Dermis lymphatic vessel endothelial cell (primary cell): ENCODE measurements around the gene DEAF1. TPM values are rescaled to one million over a fixed set of nuclear protein-coding genes. Genes with fewer than 3 reads are reported as not detected.

Experiments used
- total RNA-seq: library from RNA; depleted of rRNA; stranded (reverse); fragments of >200 nt; gene quantifications from 2 replicates; pipeline ENCODE4 v1.2.1, GENCODE V29; 2014

The DEAF1 gene
- total RNA-seq, result 27.5 and 34.3 TPM in 2 replicates

GRCh38 chr11:694563-695287 is at the start of gene DEAF1:
Gene DEAF1 (minus strand): TSS chr11:695222. CDS start chr11:695047, 175 bp downstream.

GRCh38 chr11:705646-706438 is 10.8 kb upstream of the DEAF1 start, which contains the start of gene EPS8L2:
Gene EPS8L2 (plus strand): TSS chr11:706231. CDS start chr11:709408, 3,177 bp downstream.

GRCh38 chr11:695538-696248 is 671 bp upstream of the DEAF1 start, which contains the start of gene TMEM80:
Gene TMEM80 (plus strand): TSS chr11:695816. CDS start chr11:695828, 12 bp downstream.

GRCh38 chr11:636511-637332 is 58.3 kb downstream of the DEAF1 start, which contains the start of gene DRD4:
Gene DRD4 (plus strand): TSS chr11:637269. CDS start chr11:637305, 36 bp downstream.

DNA sequence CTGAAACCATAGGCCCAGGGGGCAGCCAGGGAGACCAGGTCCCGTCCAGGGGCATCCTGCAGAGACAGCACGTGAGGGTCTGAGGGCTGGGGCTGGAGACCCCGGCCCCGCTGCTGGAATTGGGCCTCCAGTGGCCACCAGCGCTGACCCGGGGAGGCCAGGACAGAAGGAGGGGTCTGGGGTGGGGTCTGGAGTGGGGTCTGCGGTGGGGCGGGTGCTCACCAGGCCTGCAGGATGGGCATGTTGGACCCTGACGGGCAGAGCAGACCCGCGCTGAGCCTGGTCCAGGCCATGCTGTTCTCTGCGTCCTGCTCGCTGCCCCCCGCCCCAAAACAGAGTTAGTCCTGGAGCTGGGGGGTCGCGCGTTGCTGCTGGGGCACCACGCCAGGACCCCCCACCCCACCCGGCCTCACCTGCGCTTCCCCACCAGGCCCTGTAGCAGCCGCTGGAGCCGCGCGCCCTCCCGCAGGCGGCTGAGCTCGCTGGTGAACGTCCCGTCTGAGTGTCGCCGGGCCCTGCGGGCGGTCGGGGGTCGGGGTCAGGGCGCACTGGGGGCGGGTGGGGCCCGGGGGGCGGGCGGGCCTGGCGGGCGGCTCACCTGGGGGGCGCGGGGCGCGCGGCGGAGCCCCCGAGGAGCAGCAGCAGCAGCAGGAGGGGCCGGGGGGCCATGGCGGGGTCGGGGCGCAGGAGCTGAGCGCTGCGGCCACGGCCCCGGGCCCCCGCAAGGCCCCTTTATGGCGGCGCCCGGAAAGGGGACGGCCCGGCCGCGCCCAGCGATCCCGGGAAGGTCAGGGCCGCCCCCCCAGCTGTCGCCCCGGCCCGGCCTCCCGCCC is 68.3 kb downstream of the DEAF1 start, which contains the start of gene SCT:
Gene SCT, minus strand, starts transcription at position 707 of the 833 bp plus-strand sequence. Its CDS starts 38 bp downstream, at position 669.

DNA sequence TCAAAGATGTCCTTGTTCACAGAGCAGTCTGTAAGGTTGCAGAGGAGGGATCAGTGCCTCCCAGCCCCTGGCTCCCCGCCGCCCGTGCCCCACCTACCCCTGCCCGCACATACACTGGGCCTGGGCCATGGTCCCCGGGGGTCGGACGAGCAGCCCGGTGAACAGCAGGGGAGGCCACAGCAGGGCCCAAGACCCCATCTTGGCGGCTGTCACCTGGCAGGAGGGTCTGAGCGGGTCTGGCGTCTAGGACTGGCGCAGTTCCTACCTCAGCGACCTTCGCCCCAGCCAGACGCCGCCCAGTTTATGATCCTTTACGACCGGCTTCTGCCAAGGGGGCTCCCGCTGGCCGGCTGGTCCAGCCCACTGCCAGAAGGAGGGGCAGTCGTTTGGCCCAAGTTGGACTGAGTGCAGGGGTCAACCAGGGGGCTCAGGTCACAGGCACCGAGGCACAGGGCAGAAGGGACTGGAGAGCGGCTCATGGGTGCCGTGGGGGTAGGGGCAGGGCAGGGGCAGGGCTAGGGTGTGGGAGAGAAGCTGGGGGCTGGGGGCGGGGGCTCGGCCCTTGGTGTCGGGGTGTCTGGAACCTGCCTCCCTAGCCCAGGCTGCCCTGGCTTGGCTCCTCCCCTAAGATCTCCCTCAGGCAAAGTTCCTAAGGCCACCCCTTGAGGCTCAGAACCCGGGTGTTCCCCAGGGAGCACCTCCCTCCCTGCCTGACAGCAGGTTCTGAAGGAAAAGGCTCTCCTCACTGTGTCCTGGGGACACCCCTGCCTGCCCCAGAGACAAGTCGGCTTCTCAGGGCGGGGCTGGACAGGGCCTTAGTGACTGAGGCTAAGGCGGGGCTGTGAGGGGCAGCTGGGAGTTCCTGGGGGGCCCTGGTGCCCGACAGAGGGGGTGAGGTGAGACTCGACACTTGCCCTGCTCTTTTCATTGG is 70.1 kb downstream of the DEAF1 start, which contains the start of gene CDHR5:
Gene CDHR5, minus strand, starts transcription at position 251 of the 931 bp plus-strand sequence. Its CDS starts 53 bp downstream, at position 198.

DNA sequence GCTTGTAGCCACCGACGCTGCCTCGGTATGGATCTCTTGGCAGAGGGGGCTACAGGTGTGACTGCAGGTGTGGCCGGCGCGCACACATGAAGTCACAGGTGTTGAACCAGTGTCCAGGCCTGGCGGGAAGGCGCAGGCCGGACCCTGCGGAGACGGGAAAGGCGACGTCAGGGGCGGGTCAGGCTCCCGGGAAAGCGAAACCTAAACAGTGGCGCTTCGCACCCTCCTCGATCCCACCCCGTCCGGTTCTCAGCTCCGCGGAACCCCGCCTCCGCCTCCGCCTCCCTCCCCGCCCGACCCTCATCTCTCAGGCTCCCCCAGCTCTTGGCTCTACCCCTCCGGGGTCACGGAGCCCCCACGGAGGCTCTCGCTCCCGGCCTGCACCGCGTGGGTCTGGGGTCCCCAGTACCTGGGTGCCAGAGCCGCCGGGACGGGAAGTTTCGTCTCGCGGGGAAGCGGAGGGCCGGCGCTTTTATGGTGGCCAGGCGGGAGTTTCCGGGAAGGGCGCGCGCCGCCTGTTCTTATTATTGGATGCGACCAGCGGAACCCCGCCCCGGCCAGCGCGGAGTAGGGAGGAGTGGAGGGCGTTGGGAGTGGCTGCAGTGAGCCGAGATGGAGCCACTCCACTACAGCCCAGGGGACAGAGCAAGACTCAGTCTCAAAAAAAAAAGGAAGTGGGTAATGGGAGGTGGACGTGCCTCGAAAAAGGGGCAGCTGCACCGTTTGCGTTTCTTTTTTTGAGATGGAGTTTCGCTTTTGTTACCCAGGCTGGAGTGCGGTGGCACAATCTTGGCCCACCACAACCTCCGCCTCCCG is 79.3 kb downstream of the DEAF1 start, which contains the start of gene IRF7:
Gene IRF7, minus strand, starts transcription at position 447 of the 816 bp plus-strand sequence. CDS start 586 bp downstream, outside the sequence.

Other genes with a start within 250 kb of the DEAF1 start
- 31.1 TPM in 2 replicates for gene PTDSS2, start 244.9 kb downstream of the DEAF1 start, total RNA-seq
- gene RNH1, start 188.0 kb downstream of the DEAF1 start, total RNA-seq, result 187 and 237 TPM in 2 replicates
- gene HRAS, start 159.6 kb downstream of the DEAF1 start, total RNA-seq, result 34.2 and 39.2 TPM in 2 replicates
- 0.34 and 0.43 TPM in 2 replicates for gene LRRC56, start 157.7 kb downstream of the DEAF1 start, total RNA-seq
- 1.5 and 1.7 TPM in 2 replicates for gene LMNTD2, start 134.5 kb downstream of the DEAF1 start, total RNA-seq
- gene RASSF7, start 134.3 kb downstream of the DEAF1 start, total RNA-seq, result 9.2 and 19.1 TPM in 2 replicates
- gene PHRF1, start 118.8 kb downstream of the DEAF1 start, total RNA-seq, result 17.6 and 19.3 TPM in 2 replicates
- gene IRF7, start 79.3 kb downstream of the DEAF1 start, total RNA-seq, result 7.4 and 11.4 TPM in 2 replicates
- not detected in 2 replicates for gene CDHR5, start 70.3 kb downstream of the DEAF1 start, total RNA-seq
- gene SCT, start 68.0 kb downstream of the DEAF1 start, total RNA-seq, result not detected in 2 replicates
- gene DRD4, start 58.0 kb downstream of the DEAF1 start, total RNA-seq, result not detected in 2 replicates
- 7.9 and 11.1 TPM in 2 replicates for gene TMEM80, start 594 bp upstream of the DEAF1 start, total RNA-seq
- gene EPS8L2, start 11.0 kb upstream of the DEAF1 start, total RNA-seq, result 1.9 and 2.1 TPM in 2 replicates
- 96.4 and 101 TPM in 2 replicates for gene TALDO1, start 52.2 kb upstream of the DEAF1 start, total RNA-seq
- gene GATD1, start 82.3 kb upstream of the DEAF1 start, total RNA-seq, result 22.9 and 25.1 TPM in 2 replicates
- gene CEND1, start 94.9 kb upstream of the DEAF1 start, total RNA-seq, result 0.09 TPM in 1 of 2 replicates, not detected in the other
- gene SLC25A22, start 103.1 kb upstream of the DEAF1 start, total RNA-seq, result 4.7 and 5.2 TPM in 2 replicates
- gene PIDD1, start 110.0 kb upstream of the DEAF1 start, total RNA-seq, result 3.0 and 3.5 TPM in 2 replicates
- 292 and 295 TPM in 2 replicates for gene RPLP2, start 114.7 kb upstream of the DEAF1 start, total RNA-seq
- gene PNPLA2, start 123.7 kb upstream of the DEAF1 start, total RNA-seq, result 45.8 and 67.0 TPM in 2 replicates
- 17.9 and 28.8 TPM in 2 replicates for gene CRACR2B, start 132.7 kb upstream of the DEAF1 start, total RNA-seq
- gene CD151, start 137.7 kb upstream of the DEAF1 start, total RNA-seq, result 587 and 744 TPM in 2 replicates
- 133 and 311 TPM in 2 replicates for gene POLR2L, start 147.3 kb upstream of the DEAF1 start, total RNA-seq
- 57.3 and 155 TPM in 2 replicates for gene TSPAN4, start 147.6 kb upstream of the DEAF1 start, total RNA-seq
- gene CHID1, start 215.6 kb upstream of the DEAF1 start, total RNA-seq, result 24.4 and 29.8 TPM in 2 replicates
- gene AP2A2, start 230.6 kb upstream of the DEAF1 start, total RNA-seq, result 24.7 and 37.1 TPM in 2 replicates